Measurements from ENCODE around the gene ADPRH. TPM values are rescaled to one million over a fixed set of nuclear protein-coding genes. Genes with fewer than 3 reads are reported as not detected.

Gene ADPRH
- polyA plus RNA-seq, 2 of the 4 experiments (the other 2 are of a cell fraction) = 3.7 to 3.8 TPM

- POLR2A ChIA-PET = no interaction called here
- no peaks in the 10 kb centered on the region for H3K4me1 ChIP-seq
- 38% methylated on average over 6 of the region's 6 CpGs for WGBS (ENCODE audit: missing lambda C conversion rate)
- no peak overlapping the region for H3K27ac ChIP-seq
- CTCF ChIA-PET = interaction anchor here (1.3 kb wide), 1 partner anchor 13 kb away, joined by 5 read pairs; no protein-coding TSS in a partner anchor
- peaks cover 9% of the 10 kb centered on the region for H3K9me3 ChIP-seq
- H3K4me2 ChIP-seq = no peak overlapping the region
- TF ChIP-seq EP300 (IDR thresholded peaks at IDR 0.05) = no peak
- TF ChIP-seq CHD4 (IDR thresholded peaks at IDR 0.05; ENCODE audit: borderline replicate concordance) = no peak
- no peak for TF ChIP-seq TP53 (CRISPR knock-in tag; IDR thresholded peaks at IDR 0.05)
- TF ChIP-seq FOSB (CRISPR knock-in tag; IDR thresholded peaks at IDR 0.05) = no peak
- TF ChIP-seq HEYL (CRISPR knock-in tag; IDR thresholded peaks at IDR 0.05) = no peak
- TF ChIP-seq ELK1 (IDR thresholded peaks at IDR 0.05; ENCODE audit: low read depth, low read length) = no peak
- no peak for TF ChIP-seq MYC (IDR thresholded peaks at IDR 0.05; ENCODE audit: borderline replicate concordance, low read length)
- TF ChIP-seq ZC3H11A (IDR thresholded peaks at IDR 0.05) = no peak
- no peak for TF ChIP-seq HOXB5 (CRISPR knock-in tag; IDR thresholded peaks at IDR 0.05)
- no peak for TF ChIP-seq EHMT2 (IDR thresholded peaks at IDR 0.05; ENCODE audit: low read depth)
- TF ChIP-seq RAD21 (conservative IDR thresholded peaks at IDR 0.05 in 1 of 2, IDR thresholded peaks at IDR 0.05 in 1 of 2) = no peak
- no peak overlapping the region for H3K4me3 ChIP-seq
- DNase-seq (ENCODE audit: low read depth in 1 of 2, low spot score in 1 of 2) = no peak
- no peak for FAIRE-seq
- ATAC-seq = no peak
Measured at GRCh38 chr3:119609301-119609700, 30.0 kb downstream of the ADPRH start.

- 74% methylated on average over 1 of the region's 1 CpG for WGBS (ENCODE audit: missing lambda C conversion rate)
- CTCF ChIA-PET = interaction anchor here (0.6 to 2.0 kb wide), 2 partner anchors 11 to 20 kb away, joined by 4 to 5 read pairs; no protein-coding TSS in a partner anchor
Measured at GRCh38 chr3:119611664-119612063, 32.4 kb downstream of the ADPRH start.

GRCh38 chr3:119613201-119613600 is 33.9 kb downstream of the ADPRH start:
- ChIA-PET POLR2A (no interaction called here), CTCF (interaction anchor here (1.3 to 2.9 kb wide), 3 partner anchors 13 to 730 kb away, joined by 3 to 7 read pairs (median 5); no protein-coding TSS in a partner anchor)
- 100% methylated on average over 1 of the region's 1 CpG for WGBS (ENCODE audit: missing lambda C conversion rate)
- Histone ChIP-seq H3K9me3 (peaks cover 9% of the 10 kb centered on the region), H3K4me2 (no peak overlapping the region), H3K27ac (no peak overlapping the region), H3K4me3 (no peak overlapping the region), H3K4me1 (no peaks in the 10 kb centered on the region)
- DNase-seq (ENCODE audit: low read depth in 1 of 2, low spot score in 1 of 2) = no peak
- no peak for TF ChIP-seq MYC (IDR thresholded peaks at IDR 0.05; ENCODE audit: borderline replicate concordance, low read length)
- TF ChIP-seq HOXB5 (CRISPR knock-in tag; IDR thresholded peaks at IDR 0.05) = no peak
- no peak for TF ChIP-seq ZNF302 (CRISPR knock-in tag; IDR thresholded peaks at IDR 0.05)
- no peak for TF ChIP-seq EP300 (IDR thresholded peaks at IDR 0.05)
- TF ChIP-seq HOXB13 (CRISPR knock-in tag; IDR thresholded peaks at IDR 0.05; ENCODE audit: low read depth) = no peak
- TF ChIP-seq ATOH8 (CRISPR knock-in tag; IDR thresholded peaks at IDR 0.05; ENCODE audit: low read depth) = no peak
- no peak for TF ChIP-seq NPAS2 (CRISPR knock-in tag; IDR thresholded peaks at IDR 0.05; ENCODE audit: borderline replicate concordance)
- TF ChIP-seq HDAC2 (IDR thresholded peaks at IDR 0.05) = no peak
- no peak for TF ChIP-seq GATA3 (IDR thresholded peaks at IDR 0.05; ENCODE audit: borderline replicate concordance)
- no peak for TF ChIP-seq E2F6 (IDR thresholded peaks at IDR 0.05; ENCODE audit: borderline replicate concordance, low read depth)
- no peak for TF ChIP-seq ESRRA (IDR thresholded peaks at IDR 0.05; ENCODE audit: borderline replicate concordance, low read length)
- no peak for TF ChIP-seq SREBF2 (IDR thresholded peaks at IDR 0.05)
- FAIRE-seq = no peak
- no peak for ATAC-seq

More at GRCh38 chr3:119611664-119612063, 32.4 kb downstream of the ADPRH start:
- Histone ChIP-seq H3K4me1 (no peaks in the 10 kb centered on the region), H3K9me3 (peaks cover 9% of the 10 kb centered on the region), H3K4me2 (no peak overlapping the region), H3K27ac (no peak overlapping the region), H3K4me3 (no peak overlapping the region)
- FAIRE-seq (no peak), ATAC-seq (no peak), DNase-seq (ENCODE audit: low read depth in 1 of 2, low spot score in 1 of 2) (no peak)
- no peak for TF ChIP-seq CBX8 (IDR thresholded peaks at IDR 0.05)
- no peak for TF ChIP-seq KDM5A (IDR thresholded peaks at IDR 0.05)
- TF ChIP-seq MAFK (IDR thresholded peaks at IDR 0.05; ENCODE audit: partially characterized antibody) = no peak
- no peak for TF ChIP-seq CHD2 (IDR thresholded peaks at IDR 0.05; ENCODE audit: low read length, partially characterized antibody)
- TF ChIP-seq PBX3 (IDR thresholded peaks at IDR 0.05) = no peak
- TF ChIP-seq ATOH8 (CRISPR knock-in tag; IDR thresholded peaks at IDR 0.05; ENCODE audit: low read depth) = no peak
- no peak for TF ChIP-seq RARB (CRISPR knock-in tag; IDR thresholded peaks at IDR 0.05)
- POLR2A ChIA-PET = no interaction called here

Data from A549 (cell line).